ENCODE measurements around the gene MTFMT.

GRCh38 chr15:64990168-64990470 lies 39.3 kb downstream of the MTFMT start:
- TF ChIP-seq CTCF (IDR thresholded peaks at IDR 0.05): no peak
- no peak for TF ChIP-seq EP300 (IDR thresholded peaks at IDR 0.05)
- TF ChIP-seq POLR2A (IDR thresholded peaks at IDR 0.05): no peak

Data from ovary (tissue), 3 donors.